ENCODE results near the gene MIS18BP1.
"Not testable (repeated sequence)": the region's sequence is repeated elsewhere in the genome, so short reads cannot be mapped to it uniquely, and the experiment has no call there.

Gene MIS18BP1

DNA sequence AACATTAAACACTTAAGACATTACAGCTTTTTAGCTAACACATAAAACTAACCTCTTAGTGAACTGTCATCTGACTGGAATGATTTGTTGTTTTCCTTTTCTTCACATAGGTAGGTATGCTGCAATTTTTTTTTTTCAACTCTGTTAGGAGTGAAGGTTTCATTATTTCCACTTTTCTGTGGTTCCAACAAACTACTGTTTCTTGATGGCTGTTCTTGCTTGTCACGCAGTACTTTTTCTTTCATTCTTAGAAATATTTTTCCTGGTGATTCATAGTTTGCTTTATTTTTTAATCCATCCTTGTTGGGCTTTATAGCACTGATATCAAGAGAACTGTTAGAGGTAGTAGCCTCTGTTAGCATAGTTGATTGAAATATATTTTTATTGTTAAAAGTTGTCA, 6.3 kb downstream of the MIS18BP1 start:
- DNase-seq (ENCODE audit: low spot score) (no peak), FAIRE-seq (peak; percentile 20)

GRCh38 chr14:45246151-45246550, 6.9 kb downstream of the MIS18BP1 start:
- FAIRE-seq, result no peak

DNA sequence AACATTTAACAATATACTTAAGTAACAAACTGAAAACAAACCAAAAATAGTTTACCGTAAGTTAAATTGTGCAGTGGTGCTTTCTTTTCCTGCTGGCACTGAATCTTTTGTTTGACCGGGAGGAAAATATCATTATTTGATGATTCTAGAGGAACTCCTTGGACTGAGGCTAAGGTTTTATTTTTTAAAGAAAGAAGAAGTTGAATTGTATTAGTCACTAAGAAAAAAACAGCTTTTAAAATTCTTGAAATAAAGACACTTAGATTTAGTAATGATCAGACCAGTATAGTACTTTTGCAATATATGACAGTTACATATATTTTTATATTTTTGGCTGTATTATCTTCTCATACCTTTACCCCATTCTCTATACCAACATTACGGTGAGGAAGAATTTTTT, 10.3 kb downstream of the MIS18BP1 start:
- DNase-seq (ENCODE audit: low spot score) (no peak), FAIRE-seq (no peak)

More at GRCh38 chr14:45246151-45246550, 6.9 kb downstream of the MIS18BP1 start:
- DNase-seq (ENCODE audit: low spot score), result no peak

DNA sequence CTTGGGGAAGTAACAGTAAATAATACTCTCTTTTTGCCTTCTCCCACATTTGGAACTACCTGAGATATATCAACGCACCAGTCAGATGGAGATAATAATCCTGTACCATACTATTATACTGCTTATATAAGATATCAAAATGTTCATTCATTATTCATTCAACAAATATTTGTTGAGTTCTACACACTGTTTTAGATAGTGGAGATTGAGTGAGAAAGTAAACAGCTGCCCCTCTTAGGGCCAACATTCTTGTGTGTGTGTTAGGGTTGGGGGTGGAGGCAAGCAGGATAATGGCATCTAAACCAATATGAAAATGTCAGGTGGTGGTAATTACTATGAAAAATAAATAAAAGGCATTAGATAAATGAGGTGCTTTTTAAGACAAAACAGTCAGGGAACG, 14.0 kb downstream of the MIS18BP1 start:
- FAIRE-seq, result peak; percentile 35

GRCh38 chr14:45227566-45227965, 25.4 kb downstream of the MIS18BP1 start:
- DNase-seq (ENCODE audit: low spot score) (no peak), FAIRE-seq (no peak)

More for the DNA sequence above, 14.0 kb downstream of the MIS18BP1 start:
- DNase-seq (ENCODE audit: low spot score), result no peak

DNA sequence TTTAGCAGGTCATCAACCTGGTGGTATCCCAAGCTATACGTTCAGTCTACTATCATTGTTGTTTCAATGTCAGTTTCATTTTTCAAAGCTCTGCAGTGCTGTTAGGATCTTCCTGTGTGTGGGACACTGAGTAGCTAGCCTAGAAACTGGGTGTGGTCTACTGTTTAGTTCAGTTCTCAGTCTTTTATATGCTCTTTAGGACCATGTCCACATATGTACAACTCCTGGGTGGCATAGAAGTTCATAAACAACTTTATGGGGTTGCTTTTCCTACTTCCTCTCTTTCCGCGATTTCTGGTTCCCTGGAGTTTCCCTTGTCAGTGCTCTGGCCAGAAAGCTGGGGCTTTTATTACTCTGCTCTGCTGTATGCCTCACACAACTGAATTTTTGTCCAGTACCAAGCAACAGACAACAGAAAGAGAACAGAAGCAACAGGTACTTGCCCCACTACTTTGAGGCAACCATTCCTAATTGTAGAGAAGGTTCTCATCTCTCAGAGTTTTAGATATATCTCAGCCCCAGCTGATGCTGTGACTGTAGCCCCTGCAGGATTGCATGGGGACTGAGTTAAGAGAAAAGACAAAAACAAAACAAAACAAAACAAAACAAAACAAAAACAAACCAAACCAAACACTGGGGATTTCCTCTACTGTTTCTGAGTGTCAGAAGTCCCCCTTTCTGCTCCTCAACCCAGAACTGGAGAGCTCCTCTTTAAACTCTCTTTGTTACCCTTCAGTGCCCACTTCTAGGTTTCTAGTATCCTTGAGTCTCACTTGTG, 30.3 kb downstream of the MIS18BP1 start:
- FAIRE-seq, result peak; percentile 30

DNA sequence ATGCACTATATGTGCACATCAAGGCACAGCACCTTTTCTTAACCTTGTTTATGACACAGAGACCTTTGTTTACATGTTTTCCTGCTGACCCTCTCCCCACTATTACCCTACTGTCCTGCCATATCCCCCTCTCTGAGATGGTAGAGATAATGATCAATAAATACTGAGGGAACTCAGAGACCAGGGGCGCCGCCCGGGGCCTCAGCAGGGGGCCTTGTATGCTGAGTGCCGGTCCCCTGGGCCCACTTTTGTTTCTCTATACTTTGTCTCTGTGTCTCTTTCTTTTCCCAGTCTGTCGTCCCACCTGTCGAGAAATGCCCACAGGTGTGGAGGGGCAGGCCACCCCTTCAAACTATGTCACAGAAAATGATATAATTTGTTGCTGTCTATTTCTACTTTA, 38.7 kb downstream of the MIS18BP1 start:
- not testable (repeated sequence) for DNase-seq (ENCODE audit: low spot score)

More for the DNA sequence above, 30.3 kb downstream of the MIS18BP1 start:
- DNase-seq (ENCODE audit: low spot score), result no peak

GRCh38 chr14:45213716-45214115, 39.3 kb downstream of the MIS18BP1 start:
- FAIRE-seq; DNase-seq (ENCODE audit: low spot score): not testable (repeated sequence)

More for the DNA sequence above, 38.7 kb downstream of the MIS18BP1 start:
- FAIRE-seq, result not testable (repeated sequence)

- FAIRE-seq (peak; percentile 73), DNase-seq (ENCODE audit: low spot score) (no peak)
These were observed 40.8 kb downstream of the MIS18BP1 start for GRCh38 chr14:45212231-45212630.

GRCh38 chr14:45211295-45211694, 41.7 kb downstream of the MIS18BP1 start:
- DNase-seq (ENCODE audit: low spot score), result no peak
- FAIRE-seq, result no peak

GRCh38 chr14:45210159-45210558, 42.8 kb downstream of the MIS18BP1 start:
- DNase-seq (ENCODE audit: low spot score) (no peak), FAIRE-seq (no peak)

DNA sequence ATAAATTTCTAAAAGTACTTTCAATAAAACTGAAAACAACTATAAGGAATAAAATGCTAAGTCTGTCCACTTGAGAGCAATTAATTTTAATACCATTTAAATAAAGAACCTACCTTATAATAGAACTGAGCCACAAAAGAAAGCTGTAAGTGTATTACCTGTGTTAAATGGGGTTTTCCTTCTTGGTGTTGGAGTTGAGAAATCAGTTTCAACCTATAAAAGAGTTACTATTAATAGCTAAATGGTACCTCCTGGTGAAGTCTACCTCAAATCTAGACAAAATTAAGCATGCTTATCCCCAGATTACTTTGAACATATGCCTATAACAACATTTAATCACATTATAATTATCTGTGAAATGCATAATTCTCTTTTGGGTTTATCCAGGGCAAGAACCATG, 48.8 kb downstream of the MIS18BP1 start:
- no peak for FAIRE-seq
- no peak for DNase-seq (ENCODE audit: low spot score)

- FAIRE-seq (peak; percentile 73), DNase-seq (ENCODE audit: low spot score) (no peak)
These were observed 51.1 kb downstream of the MIS18BP1 start for GRCh38 chr14:45201905-45202304.

GRCh38 chr14:45199230-45199629, 53.8 kb downstream of the MIS18BP1 start:
- DNase-seq (ENCODE audit: low spot score) (no peak), FAIRE-seq (no peak)

GRCh38 chr14:45198551-45198950, 54.5 kb downstream of the MIS18BP1 start:
- peak; percentile 62 for DNase-seq (ENCODE audit: low spot score)
- no peak for FAIRE-seq

GRCh38 chr14:45194964-45195363, 58.0 kb downstream of the MIS18BP1 start:
- no peak for FAIRE-seq
- no peak for DNase-seq (ENCODE audit: low spot score)

DNA sequence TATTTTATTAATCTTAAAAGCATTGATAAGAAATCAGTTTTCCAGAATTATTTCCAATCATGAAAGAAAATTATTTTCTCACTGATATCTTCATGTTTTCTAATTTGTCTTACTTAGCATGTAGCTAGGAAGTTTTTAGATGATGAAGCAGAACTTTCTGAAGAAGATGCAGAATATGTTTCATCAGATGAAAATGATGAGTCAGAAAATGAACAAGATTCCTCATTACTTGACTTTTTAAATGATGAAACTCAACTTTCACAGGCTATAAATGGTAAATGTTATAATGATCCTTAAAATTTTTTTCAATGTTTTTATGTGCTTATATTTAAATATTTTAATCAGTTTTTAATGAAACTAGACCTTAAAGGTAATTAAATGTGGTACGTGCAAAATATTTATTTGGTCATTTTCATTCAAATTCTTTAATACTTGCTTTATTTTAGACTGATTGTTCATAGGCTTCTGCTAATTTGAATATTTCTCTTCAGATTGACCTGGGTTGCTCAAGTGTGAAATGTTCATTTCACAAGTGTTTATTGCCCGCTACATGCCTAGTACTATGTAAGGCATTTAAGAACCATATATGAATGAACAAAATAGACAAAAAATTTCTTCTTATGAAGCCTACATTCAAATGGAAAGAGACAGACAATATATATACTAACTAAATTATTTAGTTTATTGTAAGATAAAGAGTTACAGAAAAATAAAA, 67.7 kb downstream of the MIS18BP1 start:
- no peak for FAIRE-seq
- no peak for DNase-seq (ENCODE audit: low spot score)

DNA sequence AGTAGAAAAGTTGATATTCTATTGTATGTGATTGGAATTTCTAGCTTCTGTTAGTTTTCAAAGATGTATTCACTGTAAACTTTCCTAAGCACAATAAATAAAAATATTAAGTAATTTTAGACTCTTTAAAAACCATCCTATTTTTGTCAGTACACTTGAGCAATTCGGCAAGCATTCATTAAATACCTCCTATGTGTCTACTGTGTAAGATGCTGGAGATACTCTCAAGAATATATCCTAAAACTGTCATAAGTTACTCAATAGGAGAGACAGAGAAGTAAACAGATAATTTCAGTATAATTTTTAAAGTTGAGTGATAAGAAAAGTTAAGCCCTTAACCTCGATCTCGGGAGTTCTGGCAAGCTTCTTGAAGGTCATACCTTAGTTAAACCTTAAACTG, 71.2 kb downstream of the MIS18BP1 start:
- DNase-seq (ENCODE audit: low spot score), result no peak
- no peak for FAIRE-seq

GRCh38 chr14:45181329-45181728, 71.7 kb downstream of the MIS18BP1 start:
- no peak for DNase-seq (ENCODE audit: low spot score)
- no peak for FAIRE-seq

- no peak for DNase-seq (ENCODE audit: low spot score)
- FAIRE-seq, result no peak
These were observed 75.9 kb downstream of the MIS18BP1 start for GRCh38 chr14:45177076-45177475.

GRCh38 chr14:45169906-45170305, 83.1 kb downstream of the MIS18BP1 start:
- DNase-seq (ENCODE audit: low spot score), result no peak
- FAIRE-seq, result no peak

- DNase-seq (ENCODE audit: low spot score) (no peak), FAIRE-seq (no peak)
These were observed 96.9 kb downstream of the MIS18BP1 start for GRCh38 chr14:45156067-45156466.
